H1 (cell line): ENCODE data around the gene TTK. TPM values are rescaled to one million over a fixed set of nuclear protein-coding genes. Genes with fewer than 3 reads are reported as not detected.

Source experiments
- CTCF ChIA-PET: fragments of 300-600 bp; sonication (Branson Sonifier 250); formaldehyde crosslinking; loops from one replicate; lab custom pipeline; 2021; ENCODE audit not compliant: partially characterized antibody; lab: Charles Lee
- POLR2A ChIA-PET: fragments of 300-600 bp; sonication (Branson Sonifier 250); formaldehyde crosslinking; loops from one replicate; lab custom pipeline; 2021; ENCODE audit warnings: inconsistent platforms; ENCODE audit not compliant: partially characterized antibody; lab: Charles Lee
- DNase-seq, 2 experiments: peaks; one replicate each; pipeline versions ENCODE4 v3.0.0 to v3.0.0-alpha.2; 2010 to 2022; ENCODE audit warnings: low spot score in 2 of 2, low read depth in 1 of 2, mixed read lengths in 1 of 2
- FAIRE-seq: peaks from 2 replicates; lab custom pipeline; 2011; peaks lifted over from hg19 to GRCh38; lab: Jason Lieb, UNC
- H2AFZ ChIP-seq: 2 replicates; pipeline ENCODE4 v1.8.1; 2012; ENCODE audit warnings: low read length, inconsistent platforms
- H2AK5ac ChIP-seq: 2 replicates; pipeline ENCODE4 v1.6.1; 2013; ENCODE audit warnings: low read depth, low read length
- H2BK120ac ChIP-seq: replicated peaks from 2 replicates; pipeline ENCODE3; 2013; ENCODE audit warnings: low read depth, low read length, inconsistent platforms
- H2BK12ac ChIP-seq: 2 replicates; pipeline ENCODE4 v1.6.1; 2013; ENCODE audit warnings: low read depth, low read length
- H2BK15ac ChIP-seq: 2 replicates; pipeline ENCODE4 v1.6.1; 2013; ENCODE audit warnings: low read length
- H2BK20ac ChIP-seq: 2 replicates; pipeline ENCODE4 v1.6.1; 2013; ENCODE audit warnings: low read length
- H2BK5ac ChIP-seq: 2 replicates; pipeline ENCODE4 v1.6.1; 2013; ENCODE audit warnings: low read depth, low read length
- H3K14ac ChIP-seq: 2 replicates; pipeline ENCODE4 v1.6.1; 2013; ENCODE audit warnings: inconsistent platforms; ENCODE audit not compliant: insufficient read length
- H3K18ac ChIP-seq: 2 replicates; pipeline ENCODE4 v1.6.1; 2013; ENCODE audit warnings: low read length; ENCODE audit errors: extremely low read depth
- H3K23ac ChIP-seq: 2 replicates; pipeline ENCODE4 v1.6.1; 2013; ENCODE audit warnings: inconsistent platforms; ENCODE audit not compliant: insufficient read length
- H3K23me2 ChIP-seq: 2 replicates; pipeline ENCODE4 v1.6.1; 2013; ENCODE audit warnings: low read depth, low read length
- H3K27ac ChIP-seq: 2 replicates; pipeline ENCODE4 v1.6.1; 2011; ENCODE audit warnings: low read depth, low read length, inconsistent platforms
- H3K27me3 ChIP-seq, 4 experiments: replicated peaks in 1 of 4; 1 replicate in 1 of 4; 2 replicates in 3 of 4; pipeline versions ENCODE4 v1.6.1 to v1.8.1; 2011 to 2013; ENCODE audit warnings: low read length in 3 of 4, mild to moderate bottlenecking in 3 of 4, inconsistent platforms in 2 of 4, mixed read lengths in 2 of 4, moderate library complexity in 1 of 4; ENCODE audit not compliant: control insufficient read depth in 3 of 4, insufficient read depth in 3 of 4; ENCODE audit errors: extremely low read depth in 1 of 4
- H3K36me3 ChIP-seq, 4 experiments: 2 replicates each; pipeline versions ENCODE4 v1.6.1 to v1.8.1; 2011 to 2013; ENCODE audit warnings: mild to moderate bottlenecking in 4 of 4, low read length in 3 of 4, moderate library complexity in 2 of 4, control low read depth in 1 of 4, inconsistent platforms in 1 of 4; ENCODE audit not compliant: insufficient read depth in 4 of 4, control insufficient read depth in 2 of 4
- H3K4ac ChIP-seq: replicated peaks from 2 replicates; pipeline ENCODE3; 2013; ENCODE audit warnings: low read length, low read depth, mixed read lengths, inconsistent platforms; ENCODE audit not compliant: insufficient read length
- H3K4me1 ChIP-seq, 4 experiments: replicated peaks in 1 of 4; 1 replicate in 1 of 4; 2 replicates in 3 of 4; pipeline versions ENCODE4 v1.6.1 to v1.8.1; 2011 to 2013; ENCODE audit warnings: low read length in 3 of 4, inconsistent platforms in 2 of 4, mixed read lengths in 1 of 4; ENCODE audit not compliant: insufficient read depth in 4 of 4, control insufficient read depth in 3 of 4
- H3K4me2 ChIP-seq, 2 experiments: 2 replicates each; pipeline versions ENCODE4 v1.6.1 to v1.8.1; 2011 to 2013; ENCODE audit warnings: low read depth in 2 of 2, low read length in 2 of 2, control low read depth in 1 of 2, inconsistent platforms in 1 of 2, mild to moderate bottlenecking in 1 of 2; ENCODE audit not compliant: insufficient read depth in 1 of 2
- H3K4me3 ChIP-seq, 4 experiments: fragments of 200-600, 300-600 bp in 1 of 4; sonication (generic), shearing (Covaris generic), sonication (Bioruptor Twin) in 1 of 4; 2 replicates each; pipeline versions ENCODE4 v1.5.1 to v1.8.1; 2011 to 2016; ENCODE audit warnings: low read length in 4 of 4, low read depth in 3 of 4, control low read depth in 2 of 4, inconsistent platforms in 2 of 4, mild to moderate bottlenecking in 2 of 4, mixed read lengths in 1 of 4, moderate library complexity in 1 of 4; ENCODE audit not compliant: insufficient read depth in 2 of 4; ENCODE audit errors: extremely low read depth in 1 of 4
- H3K56ac ChIP-seq: replicated peaks from 2 replicates; pipeline ENCODE3; 2013; ENCODE audit warnings: low read depth, mild to moderate bottlenecking, mixed read lengths, low read length, inconsistent platforms; ENCODE audit not compliant: insufficient read length
- H3K79me1 ChIP-seq: 2 replicates; pipeline ENCODE4 v1.6.1; 2013; ENCODE audit warnings: low read depth, low read length, control low read depth
- H3K79me2 ChIP-seq, 2 experiments: 2 replicates each; pipeline versions ENCODE4 v1.6.1 to v1.8.1; 2012 to 2013; ENCODE audit warnings: low read length in 2 of 2, mild to moderate bottlenecking in 2 of 2, inconsistent platforms in 1 of 2; ENCODE audit not compliant: insufficient read depth in 2 of 2, control insufficient read depth in 1 of 2
- H3K9ac ChIP-seq, 4 experiments: replicated peaks in 1 of 4; 1 replicate in 1 of 4; 2 replicates in 3 of 4; pipeline versions ENCODE4 v1.6.1 to v1.8.1; 2011 to 2013; ENCODE audit warnings: low read depth in 3 of 4, low read length in 3 of 4, control low read depth in 2 of 4, mild to moderate bottlenecking in 2 of 4, moderate library complexity in 2 of 4, inconsistent platforms in 1 of 4; ENCODE audit errors: extremely low read depth in 1 of 4
- H3K9me3 ChIP-seq, 2 experiments: 2 replicates each; pipeline versions ENCODE4 v1.6.1 to v1.8.1; 2012 to 2013; ENCODE audit warnings: mild to moderate bottlenecking in 2 of 2, moderate library complexity in 2 of 2, control low read depth in 1 of 2, inconsistent platforms in 1 of 2, low read depth in 1 of 2, low read length in 1 of 2, mixed read lengths in 1 of 2; ENCODE audit not compliant: insufficient read depth in 2 of 2
- H4K20me1 ChIP-seq, 2 experiments: replicated peaks in 1 of 2; 2 replicates each; pipeline versions ENCODE3 to v1.8.1; 2011 to 2013; ENCODE audit warnings: inconsistent platforms in 2 of 2, low read length in 2 of 2, mild to moderate bottlenecking in 1 of 2; ENCODE audit not compliant: insufficient read depth in 2 of 2, control insufficient read depth in 1 of 2
- H4K5ac ChIP-seq: 2 replicates; pipeline ENCODE4 v1.6.1; 2013; ENCODE audit warnings: low read length, low read depth, mixed read lengths, inconsistent platforms; ENCODE audit not compliant: insufficient read length
- H4K8ac ChIP-seq: 2 replicates; pipeline ENCODE4 v1.8.0; 2013; ENCODE audit warnings: mild to moderate bottlenecking, moderate library complexity, low read length, inconsistent platforms; ENCODE audit not compliant: insufficient read depth; ENCODE audit errors: extremely low read depth
- H4K91ac ChIP-seq: replicated peaks from 2 replicates; pipeline ENCODE3; 2013; ENCODE audit warnings: low read length, mixed read lengths, inconsistent platforms; ENCODE audit not compliant: insufficient read length
- ASH2L ChIP-seq: fragments of 200-600, 300-600 bp; sonication (generic); IDR thresholded peaks from one replicate; pipeline ENCODE4 v1.7.1; 2017; ENCODE audit warnings: low read length
- CTBP2 ChIP-seq: IDR thresholded peaks from 2 replicates; pipeline ENCODE4 v1.7.0; 2011; ENCODE audit warnings: borderline replicate concordance, mild to moderate bottlenecking, moderate library complexity, mixed read lengths, low read length; ENCODE audit not compliant: insufficient read depth, insufficient read length
- EP300 ChIP-seq, 2 experiments: IDR thresholded peaks; 1 replicate in 1 of 2; 2 replicates in 1 of 2; pipeline ENCODE4 v1.6.1; 2011 to 2012; ENCODE audit warnings: low read depth in 2 of 2, low read length in 2 of 2, mild to moderate bottlenecking in 2 of 2, borderline replicate concordance in 1 of 2, inconsistent platforms in 1 of 2, moderate library complexity in 1 of 2
- KDM4A ChIP-seq: IDR thresholded peaks from one replicate; pipeline ENCODE4 v1.7.1; 2012; ENCODE audit warnings: low read depth, mild to moderate bottlenecking, moderate library complexity, low read length, inconsistent platforms; ENCODE audit not compliant: severe bottlenecking
- MAX ChIP-seq: IDR thresholded peaks from 2 replicates; pipeline ENCODE4 v1.6.1; 2012; ENCODE audit warnings: inconsistent platforms
- NANOG ChIP-seq: IDR thresholded peaks from 2 replicates; pipeline ENCODE4 v1.6.1; 2011; ENCODE audit warnings: low read length, low read depth, mild to moderate bottlenecking, inconsistent platforms; ENCODE audit not compliant: insufficient read depth, poor library complexity, severe bottlenecking
- POLR2A ChIP-seq, 2 experiments: IDR thresholded peaks; 1 replicate in 1 of 2; 2 replicates in 1 of 2; pipeline ENCODE4 v1.6.1; 2011; ENCODE audit warnings: low read depth in 2 of 2, low read length in 2 of 2, mild to moderate bottlenecking in 2 of 2; ENCODE audit errors: control extremely low read depth in 1 of 2
- RNF2 ChIP-seq: fragments of 200-900, 300-1000 bp; sonication (generic); IDR thresholded peaks from 2 replicates; pipeline ENCODE4 v1.7.1; 2016; ENCODE audit warnings: borderline replicate concordance, low read depth, mild to moderate bottlenecking, antibody characterized with exemption, low read length; ENCODE audit not compliant: poor library complexity, severe bottlenecking; ENCODE audit errors: missing control alignments
- SIN3A ChIP-seq, 2 experiments: IDR thresholded peaks in 1 of 2; conservative IDR thresholded peaks in 1 of 2; 2 replicates each; pipeline ENCODE4 v1.6.1; 2011 to 2012; ENCODE audit warnings: low read length in 2 of 2, improper control_type of control experiment in 1 of 2, low read depth in 1 of 2, mild to moderate bottlenecking in 1 of 2
- SIRT6 ChIP-seq: IDR thresholded peaks from one replicate; pipeline ENCODE4 v1.7.1; 2012; ENCODE audit warnings: low read length, inconsistent platforms
- SP1 ChIP-seq: IDR thresholded peaks from 2 replicates; pipeline ENCODE4 v1.6.1; 2011; ENCODE audit warnings: low read depth, low read length
- TCF12 ChIP-seq: IDR thresholded peaks from 2 replicates; pipeline ENCODE4 v1.6.1; 2011; ENCODE audit warnings: low read depth, mild to moderate bottlenecking, low read length
- TEAD4 ChIP-seq: IDR thresholded peaks from 2 replicates; pipeline ENCODE4 v1.6.1; 2012; ENCODE audit warnings: low read depth, low read length, inconsistent platforms, mixed read lengths
- WGBS, 2 experiments: shearing (Covaris generic) in 1 of 2; methylation state at CpG; one replicate each; pipeline versions ENCODE4 v1.1.6 to v1.1.7; 2013 to 2015; ENCODE audit warnings: low lambda C conversion rate in 2 of 2, mixed read lengths in 2 of 2, inconsistent platforms in 1 of 2, low coverage in 1 of 2, missing lambda C conversion rate in 1 of 2; ENCODE audit not compliant: insufficient replicate concordance in 2 of 2, insufficient coverage in 1 of 2, insufficient read length in 1 of 2; ENCODE audit errors: extremely low coverage in 1 of 2, missing lambda C conversion rate in 1 of 2; 5-methylcytosine and 5-hydroxymethylcytosine counted together
- polyA plus RNA-seq, 7 experiments: library from polyadenylated mRNA; depleted of rRNA in 3 of 7; stranded (reverse) in 5 of 7; unstranded in 2 of 7; fragments of >200 nt in 5 of 7; fragments of 200-250 nt in 2 of 7; gene quantifications; 1 replicate in 5 of 7; 2 replicates in 1 of 7; 4 replicates in 1 of 7; pipeline versions ENCODE4 v1.2.1 to v1.2.3, GENCODE V29; 2011 to 2013; ENCODE audit warnings: missing spikeins in 2 of 7, mixed read lengths in 2 of 7
- total RNA-seq: library from RNA; stranded (reverse); fragmentation: NEBNext Ultra II Directional; extraction: Animal tissue kit (Norgen Biotek cat#: 25700); gene quantifications from 2 replicates; pipeline ENCODE4 v1.2.1, GENCODE V29; 2021

Gene TTK
- total and polyA plus RNA-seq, 2 of the 8 experiments (the other 6 are each of a cell fraction or from before 2014, with no cell fraction given) = 11.9 to 63.2 TPM

GRCh38 chr6:80009531-80009930, 5.1 kb downstream of the TTK start:
- H2AFZ ChIP-seq = no peak overlapping the region
- H2AK5ac ChIP-seq = no peak overlapping the region
- ChIA-PET POLR2A (interaction anchor here (0.9 to 1.1 kb wide), 3 partner anchors 23 to 90 kb away, joined by 3 to 4 read pairs (median 3); no protein-coding TSS in a partner anchor), CTCF (interaction anchor here (0.7 to 1.9 kb wide), 7 partner anchors 9 to 66 kb away, joined by 3 to 10 read pairs (median 3); no protein-coding TSS in a partner anchor)
- H2BK20ac ChIP-seq = no peak overlapping the region
- H3K36me3 ChIP-seq = peaks cover 6 to 69% (median 39%) of the 10 kb centered on the region in 4 experiments
- no peaks in the 10 kb centered on the region for H3K79me1 ChIP-seq
- H3K4me1 ChIP-seq = no peaks in the 10 kb centered on the region; a peak in 1 of 7 replicates
- H2BK12ac ChIP-seq = no peak overlapping the region
- peaks cover 0 to 2% of the 10 kb centered on the region in 2 experiments for H4K20me1 ChIP-seq
- H3K23ac ChIP-seq = no peak overlapping the region
- H3K14ac ChIP-seq = no peak overlapping the region
- FAIRE-seq = no peak
- no peak overlapping the region for H2BK120ac ChIP-seq
- no peak overlapping the region for H3K9ac ChIP-seq
- no peak overlapping the region for H3K18ac ChIP-seq
- no peak overlapping the region for H4K91ac ChIP-seq
- no peaks in the 10 kb centered on the region for H3K27me3 ChIP-seq
- peaks cover 0 to 27% of the 10 kb centered on the region in 2 experiments; a peak in 3 of 4 replicates for H3K79me2 ChIP-seq
- H3K9me3 ChIP-seq = no peaks in the 10 kb centered on the region
- H3K4me2 ChIP-seq = no peak overlapping the region
- H3K4ac ChIP-seq = no peak overlapping the region
- no peak overlapping the region for H3K27ac ChIP-seq
- 90% methylated on average over 1 of the region's 1 CpG; no CpG with 5 or more reads in 1 of the 2 experiments for WGBS, 2 experiments
- DNase-seq = no peak
- no peak overlapping the region for H4K8ac ChIP-seq
- H2BK15ac ChIP-seq = no peak overlapping the region
- H4K5ac ChIP-seq = no peak overlapping the region
- no peak overlapping the region for H2BK5ac ChIP-seq
- H3K56ac ChIP-seq = no peak overlapping the region
- no peak for TF ChIP-seq MAX
- no peak for TF ChIP-seq CTBP2
- TF ChIP-seq TEAD4 = no peak
- TF ChIP-seq ASH2L = no peak
- no peak for TF ChIP-seq RNF2
- no peak for TF ChIP-seq SIN3A (conservative IDR thresholded peaks at IDR 0.05 in 1 of 2, IDR thresholded peaks at IDR 0.05 in 1 of 2; ENCODE audit: low read depth in 1 of 2, low read length in 2 of 2)
- no peak for TF ChIP-seq SIRT6
- TF ChIP-seq EP300 (IDR thresholded peaks at IDR 0.05; ENCODE audit: borderline replicate concordance in 1 of 2, low read depth in 2 of 2, low read length in 2 of 2) = no peak
- no peak for TF ChIP-seq POLR2A (IDR thresholded peaks at IDR 0.05; ENCODE audit: control extremely low read depth in 1 of 2, low read depth in 2 of 2, low read length in 2 of 2)
- no peak for TF ChIP-seq SP1
- TF ChIP-seq TCF12 = no peak
- TF ChIP-seq KDM4A = no peak
- TF ChIP-seq NANOG = no peak
- H3K23me2 ChIP-seq = peaks cover 2% of the 10 kb centered on the region
- H3K4me3 ChIP-seq = no peak overlapping the region
